Keratinocyte (primary cell): ENCODE data around the gene AIP. TPM values are rescaled to one million over a fixed set of nuclear protein-coding genes. Genes with fewer than 3 reads are reported as not detected.

ENCODE experiments used
- DNase-seq: peaks from one replicate; pipeline ENCODE4 v3.0.0-alpha.2; 2011; ENCODE audit warnings: low read depth, missing footprints, low spot score
- FAIRE-seq: peaks from 2 replicates; lab custom pipeline; 2011; peaks lifted over from hg19 to GRCh38; lab: Jason Lieb, UNC
- H2AFZ ChIP-seq: 2 replicates; pipeline ENCODE4 v1.6.0; 2012; ENCODE audit warnings: low read length, control low read depth, inconsistent platforms; ENCODE audit not compliant: control insufficient read depth
- H3K27ac ChIP-seq: 2 replicates; pipeline ENCODE4 v1.5.1; 2011; ENCODE audit warnings: low read length; ENCODE audit not compliant: control insufficient read depth, insufficient read depth
- H3K27me3 ChIP-seq: 3 replicates; pipeline ENCODE4 v1.6.0; 2011; ENCODE audit warnings: low read length; ENCODE audit not compliant: control insufficient read depth, insufficient read depth; ENCODE audit errors: extremely low read depth
- H3K36me3 ChIP-seq, 2 experiments: 2 replicates in 1 of 2; 3 replicates in 1 of 2; pipeline ENCODE4 v1.5.1; 2011; ENCODE audit warnings: low read length in 2 of 2, mild to moderate bottlenecking in 1 of 2; ENCODE audit not compliant: control insufficient read depth in 2 of 2, insufficient read depth in 2 of 2; ENCODE audit errors: extremely low read depth in 1 of 2
- H3K4me1 ChIP-seq: 3 replicates; pipeline ENCODE4 v1.5.1; 2011; ENCODE audit warnings: low read length; ENCODE audit not compliant: control insufficient read depth, insufficient read depth; ENCODE audit errors: extremely low read depth
- H3K4me2 ChIP-seq: 3 replicates; pipeline ENCODE4 v1.6.0; 2011; ENCODE audit warnings: low read depth, low read length; ENCODE audit not compliant: control insufficient read depth, insufficient read depth; ENCODE audit errors: extremely low read depth
- H3K4me3 ChIP-seq, 3 experiments: fragments of 200-600 bp in 1 of 3; sonication (generic) in 1 of 3; 2 replicates in 2 of 3; 3 replicates in 1 of 3; pipeline ENCODE4 v1.5.1; 2011 to 2016; ENCODE audit warnings: low read length in 3 of 3, mild to moderate bottlenecking in 3 of 3, control low read depth in 2 of 3, inconsistent platforms in 1 of 3, low read depth in 1 of 3, mixed read lengths in 1 of 3, mixed run types in 1 of 3, moderate library complexity in 1 of 3; ENCODE audit not compliant: control insufficient read depth in 2 of 3, insufficient read depth in 2 of 3; ENCODE audit errors: extremely low read depth in 1 of 3
- H3K79me2 ChIP-seq: 2 replicates; pipeline ENCODE4 v1.6.0; 2012; ENCODE audit warnings: low read length; ENCODE audit not compliant: control insufficient read depth, insufficient read depth
- H3K9ac ChIP-seq: 3 replicates; pipeline ENCODE4 v1.6.0; 2011; ENCODE audit warnings: low read length; ENCODE audit not compliant: control insufficient read depth, insufficient read depth; ENCODE audit errors: extremely low read depth
- H3K9me1 ChIP-seq: 3 replicates; pipeline ENCODE4 v1.6.0; 2011; ENCODE audit warnings: low read length; ENCODE audit not compliant: control insufficient read depth, insufficient read depth; ENCODE audit errors: extremely low read depth
- H3K9me3 ChIP-seq: 2 replicates; pipeline ENCODE4 v1.5.1; 2012; ENCODE audit warnings: low read depth, low read length; ENCODE audit not compliant: control insufficient read depth
- H4K20me1 ChIP-seq: 3 replicates; pipeline ENCODE4 v1.6.0; 2011; ENCODE audit warnings: low read length; ENCODE audit not compliant: control insufficient read depth, insufficient read depth; ENCODE audit errors: extremely low read depth
- CTCF ChIP-seq, 3 experiments: IDR thresholded peaks in 1 of 3; conservative IDR thresholded peaks in 1 of 3; optimal IDR thresholded peaks in 1 of 3; 2 replicates in 2 of 3; 3 replicates in 1 of 3; pipeline versions ENCODE3 to v1.5.1; 2011; ENCODE audit warnings: low read length in 3 of 3, mild to moderate bottlenecking in 3 of 3, moderate library complexity in 2 of 3, control low read depth in 1 of 3, inconsistent platforms in 1 of 3; ENCODE audit not compliant: insufficient read depth in 2 of 3; ENCODE audit errors: extremely low read depth in 1 of 3
- EZH2 ChIP-seq: IDR thresholded peaks from one replicate; pipeline ENCODE4 v1.6.1; 2012; ENCODE audit warnings: inconsistent platforms, mild to moderate bottlenecking, low read length, moderate library complexity
- dilution Hi-C: fragments of 300-500 bp; cut with MboI; formaldehyde crosslinking; loops from one replicate; pipeline ENCODE4 v1.7.0; 2020; ENCODE audit warnings: low sequenced_read_pairs; ENCODE audit not compliant: extremely low pct_ligation_motif_present
- polyA plus RNA-seq, 5 experiments: library from polyadenylated mRNA; depleted of rRNA in 3 of 5; stranded (reverse) in 3 of 5; stranded (forward) in 1 of 5; unstranded in 1 of 5; fragments of >200 nt; gene quantifications; 1 replicate in 1 of 5; 2 replicates in 3 of 5; 3 replicates in 1 of 5; pipeline versions ENCODE4 v1.2.1 to v1.2.3, GENCODE V29; 2011 to 2012; ENCODE audit warnings: missing spikeins in 2 of 5, low read depth in 1 of 5, low replicate concordance in 1 of 5

AIP gene
- polyA plus RNA-seq, 1 donor (not counting 4 experiments of a cell fraction or from before 2014, with no cell fraction given): 32.5 TPM

GRCh38 chr11:67507864-67508485, 25.1 kb downstream of the AIP start, which contains the start of gene CDK2AP2:
TSS of gene CDK2AP2 (minus strand) at chr11:67508162. CDS start at chr11:67508082, 80 bp downstream.
- Histone ChIP-seq H3K9me1 (no peaks in the 10 kb centered on the region), H3K4me1 (peaks cover 27% of the 10 kb centered on the region), H3K4me3 (peak within 1 kb of the TSS; percentile 83 to 89 (median 88)), H2AFZ (peak within 1 kb of the TSS; percentile 94), H3K9ac (peak within 1 kb of the TSS; percentile 90), H3K4me2 (peak within 1 kb of the TSS; percentile 87), H3K9me3 (no peaks in the 10 kb centered on the region), H3K79me2 (peaks cover 15% of the 10 kb centered on the region), H3K27me3 (no peaks in the 10 kb centered on the region), H3K27ac (peak within 1 kb of the TSS; percentile 93), H4K20me1 (no peaks in the 10 kb centered on the region), H3K36me3 (no peaks in the 10 kb centered on the region)
- TF ChIP-seq CTCF (optimal IDR thresholded peaks at IDR 0.05 in 1 of 3, IDR thresholded peaks at IDR 0.05 in 1 of 3, conservative IDR thresholded peaks at IDR 0.05 in 1 of 3; ENCODE audit: extremely low read depth in 1 of 3, insufficient read depth in 2 of 3, low read length in 3 of 3) (no peak), EZH2 (no peak)
- dilution Hi-C loops: no loop called here
- FAIRE-seq (peak; percentile 68), DNase-seq (peak; percentile 96)

- FAIRE-seq: no peak
- H3K9ac ChIP-seq: peak overlapping the region; percentile 90
- H3K4me2 ChIP-seq: peak overlapping the region; percentile 87
- H3K27me3 ChIP-seq: no peaks in the 10 kb centered on the region
- peak overlapping the region; percentile 80 to 89 (median 83) for H3K4me3 ChIP-seq
- H4K20me1 ChIP-seq: no peaks in the 10 kb centered on the region
- H3K9me1 ChIP-seq: no peaks in the 10 kb centered on the region
- DNase-seq: peak; percentile 75
- peak overlapping the region; percentile 93 for H3K27ac ChIP-seq
- peaks cover 13% of the 10 kb centered on the region for H3K79me2 ChIP-seq
- no peaks in the 10 kb centered on the region for H3K9me3 ChIP-seq
- peaks cover 27% of the 10 kb centered on the region for H3K4me1 ChIP-seq
- TF ChIP-seq CTCF (optimal IDR thresholded peaks at IDR 0.05 in 1 of 3, IDR thresholded peaks at IDR 0.05 in 1 of 3, conservative IDR thresholded peaks at IDR 0.05 in 1 of 3; ENCODE audit: extremely low read depth in 1 of 3, insufficient read depth in 2 of 3, low read length in 3 of 3) (no peak), EZH2 (no peak)
- no peaks in the 10 kb centered on the region for H3K36me3 ChIP-seq
- peak overlapping the region; percentile 94 for H2AFZ ChIP-seq
- dilution Hi-C loops: no loop called here
These were observed 25.8 kb downstream of the AIP start for GRCh38 chr11:67508486-67509121.
